Bronchial epithelial cell (primary cell): ENCODE measurements around the gene METTL13. TPM values are rescaled to one million over a fixed set of nuclear protein-coding genes. Genes with fewer than 3 reads are reported as not detected.

Source experiments
- DNase-seq: peaks from one replicate; pipeline ENCODE4 v3.0.0-alpha.2; 2010; ENCODE audit warnings: low read depth
- FAIRE-seq: peaks from 2 replicates; lab custom pipeline; 2011; peaks lifted over from hg19 to GRCh38; lab: Jason Lieb, UNC
- H3K27me3 ChIP-seq: 2 replicates; pipeline ENCODE4 v1.5.1; 2011; ENCODE audit warnings: low read length; ENCODE audit not compliant: control insufficient read depth, insufficient read depth
- H3K36me3 ChIP-seq: 2 replicates; pipeline ENCODE4 v1.5.1; 2011; ENCODE audit warnings: low read length; ENCODE audit not compliant: control insufficient read depth, insufficient read depth
- H3K4me3 ChIP-seq: 2 replicates; pipeline ENCODE4 v1.5.1; 2011; ENCODE audit warnings: mild to moderate bottlenecking, low read depth, low read length, control low read depth
- total RNA-seq: library from RNA; depleted of rRNA; stranded (reverse); fragments of >200 nt; gene quantifications from 2 replicates; pipeline ENCODE4 v1.2.1, GENCODE V29; 2014
- TF ChIP-seq, protein P1 (sequence below): IDR thresholded peaks from 2 replicates; pipeline ENCODE4 v1.5.1; 2011; ENCODE audit warnings: mild to moderate bottlenecking, moderate library complexity, low read length, control low read depth, inconsistent platforms; ENCODE audit not compliant: insufficient read depth, severe bottlenecking

The METTL13 gene
- total RNA-seq, 1 donor from 2014 or later = 30.8 TPM

- DNase-seq = no peak
- no peak for FAIRE-seq
- no peak overlapping the region for H3K4me3 ChIP-seq
- H3K27me3 ChIP-seq = no peaks in the 10 kb centered on the region
- TF ChIP-seq, protein P1, sequence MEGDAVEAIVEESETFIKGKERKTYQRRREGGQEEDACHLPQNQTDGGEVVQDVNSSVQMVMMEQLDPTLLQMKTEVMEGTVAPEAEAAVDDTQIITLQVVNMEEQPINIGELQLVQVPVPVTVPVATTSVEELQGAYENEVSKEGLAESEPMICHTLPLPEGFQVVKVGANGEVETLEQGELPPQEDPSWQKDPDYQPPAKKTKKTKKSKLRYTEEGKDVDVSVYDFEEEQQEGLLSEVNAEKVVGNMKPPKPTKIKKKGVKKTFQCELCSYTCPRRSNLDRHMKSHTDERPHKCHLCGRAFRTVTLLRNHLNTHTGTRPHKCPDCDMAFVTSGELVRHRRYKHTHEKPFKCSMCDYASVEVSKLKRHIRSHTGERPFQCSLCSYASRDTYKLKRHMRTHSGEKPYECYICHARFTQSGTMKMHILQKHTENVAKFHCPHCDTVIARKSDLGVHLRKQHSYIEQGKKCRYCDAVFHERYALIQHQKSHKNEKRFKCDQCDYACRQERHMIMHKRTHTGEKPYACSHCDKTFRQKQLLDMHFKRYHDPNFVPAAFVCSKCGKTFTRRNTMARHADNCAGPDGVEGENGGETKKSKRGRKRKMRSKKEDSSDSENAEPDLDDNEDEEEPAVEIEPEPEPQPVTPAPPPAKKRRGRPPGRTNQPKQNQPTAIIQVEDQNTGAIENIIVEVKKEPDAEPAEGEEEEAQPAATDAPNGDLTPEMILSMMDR = no peak
- H3K36me3 ChIP-seq = no peaks in the 10 kb centered on the region
These were observed 9.1 kb upstream of the METTL13 start for GRCh38 chr1:171772312-171772711.

DNA sequence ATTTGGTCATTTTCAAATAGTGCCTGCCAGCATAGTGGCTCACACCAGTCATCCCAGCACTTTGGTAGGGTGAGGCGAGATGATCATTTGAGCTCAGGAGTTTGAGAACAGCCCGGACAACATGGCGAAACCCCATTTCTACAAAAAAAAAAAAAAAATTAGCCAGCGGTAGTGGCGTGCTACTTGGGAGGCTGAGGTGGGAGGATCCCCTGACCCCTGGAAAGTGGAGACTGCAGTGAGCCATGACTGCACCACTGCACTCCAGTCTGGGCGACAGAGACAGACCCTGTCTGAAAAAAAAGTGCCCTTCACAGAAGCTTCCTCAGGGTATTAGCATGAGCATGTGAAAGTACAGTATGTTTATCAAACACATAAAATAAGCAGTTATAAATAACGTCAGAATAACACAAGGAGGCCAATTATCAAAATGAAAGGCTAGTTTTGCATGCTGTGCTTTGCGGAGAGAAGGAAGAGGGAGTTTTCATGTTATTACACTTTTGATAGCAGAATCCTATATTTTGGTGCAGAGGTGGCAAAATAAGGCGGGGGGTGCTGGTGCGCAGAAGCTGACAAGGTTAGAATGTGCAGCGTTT, 781 bp upstream of the METTL13 start:
- FAIRE-seq = no peak
- DNase-seq = no peak
- peak overlapping the region; percentile 37 for H3K4me3 ChIP-seq
- peaks cover 10% of the 10 kb centered on the region for H3K36me3 ChIP-seq
- no peaks in the 10 kb centered on the region for H3K27me3 ChIP-seq
- TF ChIP-seq, protein P1 = no peak

DNA sequence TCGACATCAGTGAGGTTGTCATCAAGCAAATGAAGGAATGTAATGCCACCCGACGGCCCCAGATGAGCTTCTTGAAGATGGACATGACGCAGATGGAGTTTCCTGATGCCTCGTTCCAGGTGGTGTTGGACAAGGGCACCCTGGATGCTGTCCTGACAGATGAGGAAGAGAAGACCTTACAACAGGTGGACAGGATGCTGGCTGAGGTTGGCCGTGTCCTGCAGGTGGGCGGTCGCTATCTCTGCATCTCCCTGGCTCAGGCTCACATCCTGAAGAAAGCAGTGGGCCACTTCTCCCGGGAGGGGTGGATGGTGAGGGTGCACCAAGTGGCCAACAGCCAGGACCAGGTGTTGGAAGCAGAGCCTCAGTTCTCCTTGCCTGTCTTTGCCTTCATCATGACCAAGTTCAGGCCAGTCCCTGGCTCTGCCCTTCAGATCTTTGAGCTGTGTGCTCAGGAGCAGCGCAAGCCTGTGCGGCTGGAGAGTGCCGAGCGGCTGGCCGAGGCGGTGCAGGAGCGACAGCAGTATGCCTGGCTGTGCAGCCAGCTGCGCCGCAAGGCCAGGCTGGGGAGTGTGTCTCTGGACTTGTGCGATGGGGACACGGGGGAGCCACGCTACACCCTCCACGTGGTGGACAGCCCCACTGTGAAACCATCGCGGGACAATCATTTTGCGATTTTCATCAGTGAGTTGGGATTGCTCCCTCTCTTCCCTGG, 2.5 kb downstream of the METTL13 start:
- no peak for DNase-seq
- peaks cover 21% of the 10 kb centered on the region for H3K36me3 ChIP-seq
- FAIRE-seq = no peak

DNA sequence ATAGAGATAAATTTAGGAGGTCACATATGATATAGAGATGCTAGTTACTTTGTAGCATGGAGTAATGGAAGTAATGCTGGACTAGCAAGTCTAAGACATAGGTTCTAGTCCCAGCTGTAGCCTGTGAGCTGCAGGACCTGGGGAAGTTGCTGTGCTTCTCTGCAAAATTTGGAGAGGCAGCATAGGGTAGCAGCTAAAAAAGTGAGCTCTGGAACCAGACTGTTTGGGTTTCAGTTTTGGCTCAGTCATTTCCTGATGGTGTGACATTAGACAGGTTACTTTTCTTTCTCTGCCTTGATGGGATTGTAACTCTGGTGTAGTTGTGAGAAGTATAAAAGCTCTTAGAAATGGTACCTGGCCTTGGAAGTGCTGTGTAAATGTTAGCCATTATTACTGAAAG, 3.3 kb downstream of the METTL13 start:
- FAIRE-seq (no peak), DNase-seq (no peak)
- TF ChIP-seq, protein P1 = no peak
- no peak overlapping the region for H3K4me3 ChIP-seq
- H3K36me3 ChIP-seq = peaks cover 22% of the 10 kb centered on the region
- H3K27me3 ChIP-seq = no peaks in the 10 kb centered on the region

More for the DNA sequence above, 2.5 kb downstream of the METTL13 start:
- H3K27me3 ChIP-seq = no peaks in the 10 kb centered on the region
- TF ChIP-seq, protein P1 = no peak
- no peak overlapping the region for H3K4me3 ChIP-seq

DNA sequence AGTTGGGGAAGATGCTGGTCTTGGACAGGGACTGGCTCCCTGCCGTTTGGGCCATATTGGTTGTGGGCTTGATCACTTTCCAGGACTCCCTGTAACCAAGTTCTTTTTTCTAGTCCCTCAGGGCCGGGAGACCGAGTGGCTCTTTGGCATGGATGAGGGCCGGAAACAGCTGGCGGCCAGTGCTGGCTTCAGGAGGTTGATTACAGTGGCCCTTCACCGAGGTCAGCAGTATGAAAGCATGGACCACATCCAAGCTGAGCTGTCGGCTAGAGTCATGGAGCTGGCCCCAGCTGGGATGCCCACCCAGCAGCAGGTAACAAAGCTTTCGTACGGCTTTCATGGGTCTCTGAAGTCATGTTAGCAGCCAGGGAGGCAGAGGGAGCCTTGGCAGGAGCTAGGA, 4.3 kb downstream of the METTL13 start:
- Histone ChIP-seq H3K4me3 (no peak overlapping the region), H3K27me3 (no peaks in the 10 kb centered on the region), H3K36me3 (peaks cover 24% of the 10 kb centered on the region)
- TF ChIP-seq, protein P1 = no peak
- no peak for DNase-seq
- no peak for FAIRE-seq

DNA sequence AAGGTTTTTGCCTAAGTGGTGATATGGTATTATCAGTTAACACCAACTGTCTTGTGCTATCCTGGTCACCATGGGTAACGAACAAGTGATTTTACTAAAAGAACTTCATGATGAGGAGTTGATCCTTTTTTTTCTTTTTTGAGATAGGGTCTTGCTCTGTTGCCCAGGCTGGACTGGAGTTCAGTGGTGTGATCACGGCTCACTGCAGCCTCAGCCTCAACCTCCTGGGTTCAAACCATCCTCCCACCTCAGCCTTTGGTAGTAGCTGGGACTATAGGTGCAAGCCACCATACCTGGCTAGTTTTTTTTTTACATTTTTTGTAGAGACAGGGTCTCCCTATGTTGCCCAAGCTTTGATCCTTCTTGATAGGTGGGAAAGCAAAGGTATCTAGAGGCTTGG, 5.1 kb downstream of the METTL13 start:
- TF ChIP-seq, protein P1 = no peak
- DNase-seq (no peak), FAIRE-seq (no peak)
- peaks cover 24% of the 10 kb centered on the region for H3K36me3 ChIP-seq
- H3K4me3 ChIP-seq = no peak overlapping the region
- H3K27me3 ChIP-seq = no peaks in the 10 kb centered on the region
